ENCODE data around the gene CCDC51. TPM values are rescaled to one million over a fixed set of nuclear protein-coding genes. Genes with fewer than 3 reads are reported as not detected.

CCDC51 gene
- total and polyA plus RNA-seq, 2 of the 13 experiments (the other 11 are each of a cell fraction or from before 2014, with no cell fraction given), result 18.1 to 29.4 TPM

DNA sequence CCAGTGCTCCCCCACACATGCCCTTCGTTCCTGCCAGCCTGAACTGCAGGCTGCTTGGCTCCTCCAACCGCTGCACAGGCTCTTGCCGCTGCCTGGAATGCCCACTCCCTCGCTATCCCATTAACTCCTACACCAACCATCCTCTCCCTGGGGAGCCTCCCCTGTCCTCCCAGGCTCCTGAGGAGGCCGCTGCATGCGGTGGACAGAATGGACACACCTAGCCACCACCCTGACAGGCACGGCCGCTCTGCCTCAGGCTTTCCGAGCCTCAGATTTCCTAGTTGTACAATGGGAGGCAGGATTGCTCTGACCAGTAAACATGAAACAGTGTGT is 12.3 kb downstream of the CCDC51 start (continued):
- no peak for TF ChIP-seq MAZ (IDR thresholded peaks at IDR 0.05; ENCODE audit: borderline replicate concordance, low read depth, low read length)
- 0 out of 2 replicates have a peak, but pooled peaks have one; percentile 4 for TF ChIP-seq MAZ (CRISPR knock-in tag; IDR thresholded peaks at IDR 0.05; ENCODE audit: low read depth)
- TF ChIP-seq TEAD2 (CRISPR knock-in tag; IDR thresholded peaks at IDR 0.05), result no peak
- TF ChIP-seq, protein P1, sequence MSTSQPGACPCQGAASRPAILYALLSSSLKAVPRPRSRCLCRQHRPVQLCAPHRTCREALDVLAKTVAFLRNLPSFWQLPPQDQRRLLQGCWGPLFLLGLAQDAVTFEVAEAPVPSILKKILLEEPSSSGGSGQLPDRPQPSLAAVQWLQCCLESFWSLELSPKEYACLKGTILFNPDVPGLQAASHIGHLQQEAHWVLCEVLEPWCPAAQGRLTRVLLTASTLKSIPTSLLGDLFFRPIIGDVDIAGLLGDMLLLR (CRISPR knock-in tag; IDR thresholded peaks at IDR 0.05), result 0 out of 2 replicates have a peak, but pooled peaks have one; percentile 23
- TF ChIP-seq RBFOX2 (IDR thresholded peaks at IDR 0.05; ENCODE audit: low read depth, low read length), result peak; percentile 62; the same call in 1 of the 2 replicates
- peak; percentile 72; the same call in 1 of the 2 replicates for TF ChIP-seq PAF1 (CRISPR knock-in tag; IDR thresholded peaks at IDR 0.05)
- no peak for TF ChIP-seq SOX13 (IDR thresholded peaks at IDR 0.05)
- TF ChIP-seq SOX13 (CRISPR knock-in tag; conservative IDR thresholded peaks at IDR 0.05 in 1 of 2, IDR thresholded peaks at IDR 0.05 in 1 of 2), result no peak
- TF ChIP-seq, protein P2, sequence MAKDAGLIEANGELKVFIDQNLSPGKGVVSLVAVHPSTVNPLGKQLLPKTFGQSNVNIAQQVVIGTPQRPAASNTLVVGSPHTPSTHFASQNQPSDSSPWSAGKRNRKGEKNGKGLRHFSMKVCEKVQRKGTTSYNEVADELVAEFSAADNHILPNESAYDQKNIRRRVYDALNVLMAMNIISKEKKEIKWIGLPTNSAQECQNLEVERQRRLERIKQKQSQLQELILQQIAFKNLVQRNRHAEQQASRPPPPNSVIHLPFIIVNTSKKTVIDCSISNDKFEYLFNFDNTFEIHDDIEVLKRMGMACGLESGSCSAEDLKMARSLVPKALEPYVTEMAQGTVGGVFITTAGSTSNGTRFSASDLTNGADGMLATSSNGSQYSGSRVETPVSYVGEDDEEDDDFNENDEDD (CRISPR knock-in tag; IDR thresholded peaks at IDR 0.05; ENCODE audit: borderline replicate concordance), result no peak
- no peak for TF ChIP-seq ZMYM3 (CRISPR knock-in tag; IDR thresholded peaks at IDR 0.05)
- TF ChIP-seq, protein P3, sequence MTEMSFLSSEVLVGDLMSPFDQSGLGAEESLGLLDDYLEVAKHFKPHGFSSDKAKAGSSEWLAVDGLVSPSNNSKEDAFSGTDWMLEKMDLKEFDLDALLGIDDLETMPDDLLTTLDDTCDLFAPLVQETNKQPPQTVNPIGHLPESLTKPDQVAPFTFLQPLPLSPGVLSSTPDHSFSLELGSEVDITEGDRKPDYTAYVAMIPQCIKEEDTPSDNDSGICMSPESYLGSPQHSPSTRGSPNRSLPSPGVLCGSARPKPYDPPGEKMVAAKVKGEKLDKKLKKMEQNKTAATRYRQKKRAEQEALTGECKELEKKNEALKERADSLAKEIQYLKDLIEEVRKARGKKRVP (CRISPR knock-in tag; IDR thresholded peaks at IDR 0.05), result no peak
- no peak for TF ChIP-seq RFXANK (CRISPR knock-in tag; IDR thresholded peaks at IDR 0.05)
- TF ChIP-seq ZNF17 (CRISPR knock-in tag; IDR thresholded peaks at IDR 0.05), result no peak
- TF ChIP-seq RELA (CRISPR knock-in tag; IDR thresholded peaks at IDR 0.05), result no peak
- TF ChIP-seq, protein P4, sequence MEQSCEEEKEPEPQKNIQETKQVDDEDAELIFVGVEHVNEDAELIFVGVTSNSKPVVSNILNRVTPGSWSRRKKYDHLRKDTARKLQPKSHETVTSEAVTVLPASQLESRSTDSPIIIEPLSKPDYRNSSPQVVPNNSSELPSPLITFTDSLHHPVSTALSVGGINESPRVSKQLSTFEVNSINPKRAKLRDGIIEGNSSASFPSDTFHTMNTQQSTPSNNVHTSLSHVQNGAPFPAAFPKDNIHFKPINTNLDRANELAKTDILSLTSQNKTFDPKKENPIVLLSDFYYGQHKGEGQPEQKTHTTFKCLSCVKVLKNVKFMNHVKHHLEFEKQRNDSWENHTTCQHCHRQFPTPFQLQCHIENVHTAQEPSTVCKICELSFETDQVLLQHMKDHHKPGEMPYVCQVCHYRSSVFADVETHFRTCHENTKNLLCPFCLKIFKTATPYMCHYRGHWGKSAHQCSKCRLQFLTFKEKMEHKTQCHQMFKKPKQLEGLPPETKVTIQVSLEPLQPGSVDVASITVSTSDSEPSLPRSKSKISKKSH (CRISPR knock-in tag; IDR thresholded peaks at IDR 0.05; ENCODE audit: borderline replicate concordance), result peak; percentile 19; the same call in 1 of the 2 replicates
- TF ChIP-seq ZNF552 (CRISPR knock-in tag; IDR thresholded peaks at IDR 0.05; ENCODE audit: borderline replicate concordance), result no peak
- no peak for TF ChIP-seq BHLHE40 (IDR thresholded peaks at IDR 0.05; ENCODE audit: low read length)

Data from HepG2 (cell line).